Amniotic epithelial cell (primary cell): Measurements from ENCODE around the gene OTULIN.

ENCODE experiments used
- DNase-seq: peaks from one replicate; pipeline ENCODE4 v3.0.0-alpha.2; 2010; ENCODE audit warnings: low read depth

Gene OTULIN

DNA sequence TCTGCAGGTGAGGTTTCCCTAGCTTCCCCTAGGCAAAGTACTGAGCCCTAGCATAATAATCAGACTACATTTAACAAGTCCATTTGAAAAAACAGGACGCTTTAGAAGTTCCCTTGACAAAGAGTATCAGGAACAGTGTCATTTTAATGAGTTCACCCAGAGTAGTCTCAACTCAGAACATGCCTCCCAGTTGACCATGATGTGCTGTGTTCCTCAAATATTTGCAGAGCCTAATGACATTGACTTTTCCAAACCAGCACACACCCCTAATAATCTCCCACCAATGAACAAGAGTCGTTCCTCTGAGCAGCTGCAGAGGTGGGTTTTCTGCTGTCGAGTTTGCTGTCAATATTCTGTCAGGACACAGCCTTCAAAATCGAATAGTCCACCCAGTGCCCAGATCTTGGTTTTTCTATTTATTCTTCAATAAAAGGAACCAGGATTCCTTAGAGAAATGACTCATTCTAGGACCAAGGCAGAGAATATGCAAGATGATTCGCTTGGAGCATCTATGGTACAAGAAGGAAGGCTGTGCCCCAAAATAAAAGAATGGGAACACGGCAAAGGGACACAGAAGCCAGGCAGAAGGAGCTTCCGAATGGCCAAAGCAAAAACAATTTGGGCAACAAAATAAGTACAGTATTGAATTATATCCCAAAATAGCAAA is 57.6 kb downstream of the OTULIN start:
- DNase-seq = no peak

DNA sequence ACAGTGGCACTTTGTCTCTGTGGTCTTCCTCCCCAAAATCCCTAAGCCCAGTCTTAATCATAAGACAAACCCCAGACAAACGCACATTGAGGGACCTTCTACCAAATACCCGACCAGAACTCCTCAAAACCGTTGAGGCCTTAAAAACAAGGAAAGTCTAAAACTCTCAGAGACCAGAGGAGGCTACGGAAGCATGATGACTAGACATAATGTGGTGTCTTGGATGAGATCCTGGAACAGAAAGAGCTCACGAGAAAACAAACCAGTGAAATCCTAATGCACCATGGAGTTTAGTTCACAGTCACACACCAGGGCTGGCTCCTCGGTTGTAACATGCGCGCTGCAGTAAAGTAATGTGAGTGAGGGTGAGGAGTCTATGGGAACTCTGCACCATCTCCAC is 58.4 kb downstream of the OTULIN start:
- DNase-seq = no peak

DNA sequence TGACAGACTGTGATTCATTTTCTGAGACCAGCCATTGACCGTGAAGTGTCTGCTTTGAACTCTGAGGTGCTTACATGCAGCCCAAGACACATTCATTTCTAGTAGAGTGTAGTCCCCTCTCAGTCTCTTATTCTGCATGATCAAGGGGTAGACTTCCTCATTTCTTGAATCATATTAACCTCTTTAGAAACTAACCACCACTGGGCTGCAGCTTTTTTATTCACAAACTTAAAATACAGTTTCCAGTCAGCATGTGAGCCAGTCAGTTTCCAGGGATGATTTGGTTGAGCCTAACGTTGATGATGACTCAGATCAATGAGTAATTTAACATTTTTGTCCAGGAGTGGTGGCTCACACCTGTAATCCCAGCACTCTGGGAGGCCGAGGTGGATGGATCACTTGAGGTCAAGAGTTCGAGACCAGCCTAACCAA is 59.2 kb downstream of the OTULIN start:
- no peak for DNase-seq

DNA sequence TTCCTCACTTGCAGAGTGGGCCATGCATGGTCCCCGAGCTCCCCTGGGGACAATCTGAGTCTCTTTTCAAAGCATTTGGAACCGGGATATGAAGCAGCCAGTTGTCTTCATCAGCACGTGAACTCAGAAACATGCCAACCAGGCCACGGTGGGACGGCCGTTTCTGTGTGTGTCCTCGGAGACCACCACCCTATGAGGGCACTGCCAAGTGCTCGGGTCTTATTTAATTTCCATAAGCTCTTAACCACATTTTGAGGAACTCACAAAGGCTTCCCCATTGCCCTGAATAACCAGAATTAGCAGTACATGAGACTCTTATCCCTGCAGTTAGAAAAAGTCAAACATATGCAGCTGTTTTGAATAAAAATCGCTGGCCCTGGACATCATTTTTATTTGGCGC is 60.1 kb downstream of the OTULIN start:
- no peak for DNase-seq

DNA sequence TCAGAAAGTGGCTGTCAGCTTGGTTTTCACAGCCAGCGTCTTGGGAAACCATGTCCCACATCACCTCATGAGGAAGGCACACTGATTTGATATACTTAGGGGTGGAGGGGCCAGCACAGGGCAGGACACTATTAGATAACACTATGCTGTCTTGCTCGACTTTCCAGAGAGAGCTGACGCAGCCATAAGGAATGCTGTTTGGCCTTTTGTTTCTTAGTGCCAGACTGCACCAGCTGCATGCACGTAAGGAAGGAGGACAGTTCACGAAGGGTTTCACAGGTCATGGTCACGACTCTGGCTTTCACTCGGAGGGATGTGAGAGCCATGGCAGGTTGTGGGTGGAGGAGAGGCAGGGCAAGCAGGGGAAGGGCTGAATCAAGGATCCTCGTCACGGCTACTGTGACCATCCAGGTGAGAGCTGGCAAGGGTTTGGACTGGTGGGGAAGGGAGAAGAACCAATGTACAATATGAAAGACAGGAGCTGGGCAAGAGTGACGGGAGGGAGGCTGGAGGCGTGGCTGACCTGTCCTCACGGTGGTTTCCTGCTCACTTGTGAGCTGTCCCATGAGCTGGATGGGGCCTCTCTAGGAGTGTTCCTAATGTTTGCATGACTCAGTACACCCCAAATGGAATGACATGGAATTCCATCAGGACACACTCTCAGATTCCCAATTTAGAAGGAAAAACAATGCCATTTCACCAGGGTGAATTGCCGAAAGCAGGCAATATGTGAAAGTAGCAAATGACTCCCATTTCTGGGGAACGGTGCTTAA is 61.7 kb downstream of the OTULIN start:
- peak; percentile 88 for DNase-seq

DNA sequence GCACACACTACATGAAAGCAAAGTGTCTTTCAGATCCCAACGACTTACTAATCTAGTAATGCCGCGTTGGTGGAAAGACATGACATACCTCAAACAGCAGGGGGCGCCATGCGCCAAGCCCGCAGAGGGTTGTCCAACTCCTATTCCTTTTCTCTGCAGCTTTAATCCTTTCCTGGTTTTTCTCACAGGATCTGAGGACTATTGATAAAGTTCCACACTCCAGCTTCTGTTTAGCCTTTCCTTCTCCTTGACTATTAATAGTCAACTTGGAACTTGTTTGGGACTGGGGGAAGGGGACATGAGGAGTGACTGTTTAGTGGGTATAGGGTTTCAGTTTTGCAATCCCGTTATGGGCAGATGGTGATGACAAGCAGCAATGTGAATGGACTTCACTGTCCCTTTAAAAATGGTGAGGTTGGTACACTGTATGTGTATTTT is 62.9 kb downstream of the OTULIN start:
- peak; percentile 72 for DNase-seq

DNA sequence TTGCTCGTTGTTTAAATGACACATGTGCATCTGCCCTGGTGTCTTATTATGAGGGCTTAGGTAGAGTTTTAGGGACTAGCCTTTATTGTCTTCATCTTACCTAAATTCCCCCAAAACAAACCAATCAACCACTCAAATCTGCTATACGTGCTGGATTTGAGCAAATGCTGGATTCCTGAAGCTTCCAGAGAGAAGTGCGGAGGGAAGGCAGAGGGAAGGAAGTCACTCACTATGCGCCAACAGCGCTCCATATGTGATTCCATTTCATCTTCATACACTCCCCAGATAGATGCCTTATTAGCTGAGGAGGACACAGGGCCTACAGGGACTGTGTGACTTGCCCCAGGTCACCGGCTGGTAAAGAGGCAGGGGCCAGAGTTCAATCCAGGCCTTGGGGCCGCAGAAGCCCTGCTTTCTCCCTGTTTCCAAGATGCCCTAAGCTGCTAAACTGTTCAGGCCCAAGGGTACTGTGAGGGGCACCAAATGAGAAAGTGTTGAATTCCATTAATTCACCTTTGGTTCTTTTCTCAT is 63.5 kb downstream of the OTULIN start:
- DNase-seq = no peak

DNA sequence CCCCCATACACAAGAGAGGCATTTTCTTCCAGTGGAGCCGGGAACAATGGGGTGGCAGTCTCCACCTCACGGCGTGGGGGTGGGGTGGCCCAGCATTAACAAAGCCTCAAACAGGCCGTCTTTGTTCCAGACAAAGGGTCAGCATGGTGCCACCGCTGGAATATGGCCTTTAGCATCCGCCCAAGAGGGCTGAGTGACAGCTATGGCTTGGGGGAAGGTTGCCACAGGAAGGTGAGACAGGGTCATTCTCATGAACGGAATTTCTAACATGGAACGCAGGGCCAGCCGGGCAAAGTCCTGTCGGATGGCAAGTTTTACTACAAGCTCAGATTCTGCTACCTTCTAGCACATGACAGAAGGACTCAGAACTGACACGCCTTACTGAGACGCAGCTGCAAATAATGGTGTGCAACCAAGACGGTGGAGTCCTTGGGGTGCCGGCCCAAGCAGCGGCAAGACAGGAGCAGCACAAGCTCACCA is 64.0 kb downstream of the OTULIN start:
- no peak for DNase-seq

DNA sequence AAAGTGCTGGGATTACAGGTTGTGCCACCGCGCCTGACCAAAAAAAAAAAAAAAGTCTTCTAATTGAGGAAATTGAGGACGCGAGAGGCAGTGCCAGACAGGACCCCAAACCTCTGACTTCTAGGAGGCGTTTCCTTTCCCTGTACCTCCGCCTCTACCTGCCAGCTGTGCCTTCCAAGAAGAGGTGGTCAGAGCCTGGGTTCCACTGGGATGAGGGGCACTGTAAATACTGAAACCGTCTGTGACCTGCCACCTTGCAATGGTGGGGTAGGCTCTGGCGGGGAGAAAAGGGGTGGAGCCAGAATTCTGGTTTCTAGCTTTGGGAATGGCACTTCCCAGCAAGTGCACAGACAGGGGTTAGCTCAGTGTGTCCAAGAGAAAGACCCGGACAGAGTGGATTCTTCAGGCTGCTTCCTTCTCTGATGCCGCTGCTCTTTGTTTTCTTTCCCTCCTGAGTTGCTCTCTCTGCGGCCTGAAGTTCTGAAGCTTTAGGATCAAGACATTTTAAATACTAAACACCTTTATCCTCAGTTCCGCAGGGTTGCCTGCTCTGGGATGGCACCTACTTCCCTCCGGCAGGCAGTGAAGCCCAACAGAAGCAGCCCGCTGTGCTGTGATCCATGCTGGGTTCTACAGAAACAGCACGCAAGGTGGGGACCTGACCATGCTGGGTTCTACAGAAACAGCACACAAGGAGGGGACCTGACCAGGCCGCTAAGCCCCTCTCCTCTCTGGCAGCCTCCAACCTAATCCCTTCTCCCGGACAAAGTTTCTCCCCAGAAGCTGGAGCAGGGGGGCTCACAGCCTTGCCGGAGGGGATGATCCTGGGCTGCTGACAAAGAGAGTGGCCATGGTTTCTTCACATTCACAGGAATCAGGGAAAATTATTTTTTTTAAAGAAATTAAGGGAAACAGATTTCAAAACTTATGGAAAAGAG is 65.2 kb downstream of the OTULIN start:
- no peak for DNase-seq

DNA sequence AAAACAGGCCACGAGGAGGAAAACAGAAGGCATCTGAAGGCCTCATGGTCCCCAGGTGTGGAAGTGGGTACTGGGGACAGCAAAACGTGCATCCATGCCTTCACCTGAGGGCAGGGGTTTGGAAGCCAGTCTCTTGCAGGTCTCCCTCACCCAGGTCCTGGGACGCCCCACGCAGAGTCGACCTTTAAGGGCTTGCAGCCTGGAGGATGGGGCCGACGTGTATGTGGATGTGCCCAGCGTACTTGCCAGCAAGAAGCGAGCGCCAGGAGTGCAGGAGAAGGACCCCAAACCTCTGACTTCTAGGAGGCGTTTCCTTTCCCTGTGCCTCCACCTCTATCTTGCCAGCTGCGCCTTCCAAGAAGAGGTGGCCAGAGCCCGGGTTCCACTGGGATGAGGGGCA is 65.9 kb downstream of the OTULIN start:
- no peak for DNase-seq

DNA sequence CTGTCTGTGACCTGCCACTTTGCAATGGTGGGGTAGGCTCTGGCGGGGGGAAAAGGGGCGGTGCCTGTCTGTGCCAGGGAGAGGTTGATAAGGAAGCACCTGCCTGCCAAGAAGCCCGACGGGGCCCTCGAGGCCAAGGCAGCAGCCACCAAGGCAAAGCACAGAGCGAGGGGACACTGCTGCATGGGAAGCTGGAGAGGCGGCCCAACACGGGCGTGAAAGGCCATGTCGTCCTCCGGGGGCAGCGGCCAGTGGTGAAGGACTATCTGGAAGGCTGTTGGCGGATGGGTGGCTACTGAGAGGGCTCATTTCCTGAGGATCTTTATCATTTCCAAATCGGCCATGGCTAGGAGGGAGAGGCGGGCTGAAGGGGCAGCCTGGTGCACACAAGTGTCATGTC is 66.4 kb downstream of the OTULIN start:
- DNase-seq = no peak

DNA sequence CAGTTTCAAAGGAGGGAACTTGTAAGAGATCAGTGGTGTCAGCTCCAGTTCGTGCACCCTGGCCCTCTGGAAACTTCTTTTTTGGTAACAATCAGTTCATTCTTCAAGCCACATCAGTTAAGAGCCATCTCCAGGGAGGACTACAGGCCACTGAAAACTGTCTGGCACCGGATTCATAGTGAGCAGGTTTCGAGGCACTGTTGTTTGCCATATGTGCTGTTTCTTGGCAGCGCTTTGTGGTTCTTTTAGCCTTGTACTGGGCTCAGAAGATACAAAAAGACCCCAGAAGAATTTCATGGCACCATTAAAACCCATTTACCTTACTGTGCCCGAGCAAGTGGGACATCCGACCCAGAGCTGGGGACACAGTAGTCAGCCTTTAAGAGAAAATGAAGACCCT is 68.5 kb downstream of the OTULIN start:
- DNase-seq = no peak

DNA sequence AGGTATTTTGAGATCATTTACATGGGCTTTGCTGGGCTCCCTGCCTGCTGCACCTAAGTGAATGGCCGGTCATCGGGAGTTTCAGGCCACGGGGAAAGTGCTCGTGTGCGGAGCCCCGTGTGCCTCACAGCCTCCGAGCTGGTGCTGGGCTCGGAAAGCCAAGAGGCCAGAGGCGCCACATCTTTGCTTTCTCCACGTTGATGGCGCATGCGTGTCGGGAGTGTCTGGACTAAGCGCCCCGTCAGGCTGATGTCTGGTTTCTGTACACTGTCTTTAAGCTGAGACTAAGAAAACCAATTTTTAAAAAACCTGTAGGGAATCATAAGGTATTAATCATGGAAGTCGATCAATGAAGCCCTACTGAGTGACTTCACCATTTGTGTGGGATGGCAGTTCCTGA is 69.1 kb downstream of the OTULIN start:
- no peak for DNase-seq

DNA sequence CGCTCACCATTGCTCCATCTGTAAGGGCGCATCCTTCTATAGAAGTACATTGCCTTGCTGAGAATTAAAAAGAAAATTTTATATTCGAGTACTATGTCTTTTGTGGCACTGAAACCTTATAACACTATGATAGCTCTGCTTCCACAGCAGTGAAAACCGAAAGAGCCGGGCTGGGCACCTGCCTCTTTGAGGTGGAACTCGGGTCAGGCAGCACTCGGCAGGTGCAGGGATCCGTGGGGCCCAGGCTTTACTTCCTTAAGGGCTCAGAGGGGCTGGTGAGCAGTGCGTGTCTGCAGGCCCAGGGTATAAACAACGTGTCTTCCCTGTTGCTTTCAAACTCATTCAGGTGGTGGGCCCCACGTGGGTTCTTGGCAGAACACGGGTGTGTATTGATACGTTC is 69.9 kb downstream of the OTULIN start:
- DNase-seq = no peak

DNA sequence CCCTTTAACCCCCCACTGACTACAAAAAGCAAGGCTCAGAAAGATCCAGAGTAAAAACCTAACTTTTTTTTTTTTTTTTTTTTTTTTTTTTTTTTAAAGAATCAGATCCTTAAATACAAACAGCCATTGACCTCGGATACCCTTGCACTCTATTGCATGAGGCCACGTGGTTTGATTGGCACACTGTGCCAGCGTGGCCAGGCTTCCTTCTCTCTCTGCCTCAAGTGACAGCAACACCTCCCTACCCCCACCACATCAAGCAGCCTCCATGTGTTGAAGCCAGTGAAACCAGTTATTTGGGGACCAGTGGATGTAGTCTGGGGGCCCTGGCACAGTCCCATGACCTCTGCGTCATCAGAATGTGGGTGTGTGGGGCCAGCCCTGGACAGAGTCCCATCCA is 71.4 kb downstream of the OTULIN start:
- no peak for DNase-seq

DNA sequence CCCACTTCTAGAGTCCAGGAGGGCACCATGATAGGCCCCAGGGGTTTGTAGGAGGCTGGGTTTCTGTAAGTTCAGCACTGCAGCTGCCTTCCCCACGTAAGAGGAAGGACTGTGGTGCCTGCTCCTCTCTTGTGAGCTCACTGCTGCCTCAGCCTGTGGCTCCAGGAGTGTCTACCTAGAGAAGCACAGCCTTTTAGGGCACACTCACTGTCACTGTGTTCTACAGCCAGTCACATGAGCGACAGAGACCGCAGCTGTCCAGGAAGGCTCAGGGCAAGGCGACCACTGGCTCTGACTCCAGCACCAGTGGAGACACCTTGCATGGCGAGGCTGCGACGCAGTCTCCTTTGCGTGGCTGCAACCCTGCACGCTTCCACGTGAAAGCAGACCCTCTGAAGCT is 72.8 kb downstream of the OTULIN start:
- no peak for DNase-seq

DNA sequence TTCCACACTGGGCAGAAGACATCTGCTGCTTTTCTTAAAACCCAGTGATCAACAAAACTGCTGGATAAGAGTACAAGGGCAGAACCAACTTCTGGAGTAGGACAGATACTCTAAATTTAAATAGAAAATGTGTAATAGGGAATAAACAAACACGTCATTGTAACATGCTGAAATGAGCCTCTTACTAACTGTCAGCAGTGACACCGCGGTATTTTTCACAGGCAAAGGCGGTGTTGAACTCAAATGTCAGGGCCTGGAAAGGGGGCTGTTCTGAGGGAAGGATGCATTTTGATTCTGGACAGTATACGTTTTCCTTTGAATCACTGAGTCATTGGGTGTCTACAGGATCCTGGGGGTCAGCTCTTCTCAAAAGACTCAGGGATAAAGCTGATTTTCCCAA is 73.5 kb downstream of the OTULIN start:
- DNase-seq = no peak

DNA sequence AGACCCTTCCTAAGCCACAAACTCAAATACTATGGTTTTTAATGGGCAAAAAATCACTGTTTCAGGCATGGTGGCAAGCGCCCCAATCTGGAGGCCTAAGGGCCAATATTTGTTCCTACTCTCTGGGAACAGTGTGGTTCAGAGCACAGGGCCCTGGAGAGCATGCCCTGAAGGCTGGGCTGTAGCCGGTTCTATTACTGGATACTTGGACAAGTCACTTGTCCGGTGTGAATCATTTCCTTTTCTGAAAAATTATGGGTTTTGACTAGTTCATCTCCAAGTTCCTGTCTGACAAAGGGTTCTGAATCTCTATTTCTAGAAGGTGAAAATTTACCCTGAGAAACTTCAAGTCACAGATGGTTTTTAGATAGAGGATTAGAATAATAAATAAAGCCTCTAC is 75.0 kb downstream of the OTULIN start:
- DNase-seq = peak; percentile 19

DNA sequence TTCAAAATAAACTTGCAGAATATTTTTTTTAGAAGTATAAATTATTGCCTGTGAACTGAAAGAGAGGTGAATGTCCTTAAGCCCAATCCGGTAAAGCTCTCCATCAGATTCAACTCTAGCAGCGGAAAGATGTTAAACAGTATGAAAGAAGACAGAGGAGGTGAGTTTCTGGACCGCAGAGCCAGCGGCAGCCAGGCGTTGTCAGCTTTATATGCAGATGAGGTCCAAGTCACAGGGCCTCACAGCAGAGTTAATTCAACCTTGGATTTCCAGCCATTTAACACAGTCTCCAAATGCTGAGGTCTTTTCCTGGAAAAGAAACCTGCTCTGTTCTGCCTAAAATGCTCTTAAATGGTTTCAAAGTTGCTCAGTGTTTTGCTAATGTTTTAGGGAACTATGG is 75.5 kb downstream of the OTULIN start:
- DNase-seq = no peak

DNA sequence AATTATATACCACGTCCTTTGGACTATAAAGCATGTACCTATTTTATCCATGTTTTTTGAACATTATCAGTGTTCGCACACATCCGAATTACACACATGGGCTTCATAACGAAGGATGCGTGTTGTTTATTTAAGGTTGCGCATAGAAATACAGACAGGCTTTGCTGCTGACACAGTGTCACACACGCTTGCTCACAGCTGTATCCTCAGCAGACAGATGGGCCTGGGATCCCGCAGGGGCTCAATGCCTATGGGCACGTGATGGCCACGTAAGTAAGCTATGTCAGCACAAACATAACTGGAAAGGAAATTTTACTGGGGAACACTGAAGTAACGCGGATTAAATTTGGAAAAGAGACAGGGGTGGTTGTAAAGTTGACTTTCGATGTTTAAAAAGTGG is 76.6 kb downstream of the OTULIN start:
- no peak for DNase-seq

DNA sequence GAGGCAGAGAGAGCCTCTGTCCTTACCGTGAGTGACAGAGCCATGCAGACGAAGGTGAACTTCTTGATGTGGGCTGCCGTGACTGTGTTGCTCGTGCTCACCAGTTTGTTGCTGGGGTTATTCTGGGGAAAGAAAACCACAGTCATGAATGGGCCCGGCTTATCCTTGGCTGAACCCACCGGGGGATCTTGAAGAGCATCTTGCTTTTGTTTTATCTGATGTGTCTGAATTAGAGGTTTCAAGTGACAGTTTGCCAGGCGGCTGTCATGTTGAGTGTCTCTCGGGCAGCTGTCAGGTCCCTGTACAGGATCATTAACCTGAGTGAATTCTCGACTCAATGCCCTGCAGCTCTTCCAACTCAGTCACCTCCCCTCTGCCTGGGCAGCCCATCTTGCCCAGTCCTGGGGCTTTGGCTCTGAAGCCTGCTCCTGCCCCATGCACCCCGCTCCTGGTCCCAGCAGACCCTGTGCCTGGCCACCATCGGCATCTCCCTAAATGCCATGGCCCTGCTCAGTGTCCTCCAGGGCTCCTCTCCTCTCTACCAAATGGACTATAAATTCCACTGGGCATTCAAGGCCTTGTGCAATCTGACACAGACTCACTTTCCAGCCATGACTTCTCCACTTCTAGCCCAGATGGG is 77.4 kb downstream of the OTULIN start:
- DNase-seq = no peak

DNA sequence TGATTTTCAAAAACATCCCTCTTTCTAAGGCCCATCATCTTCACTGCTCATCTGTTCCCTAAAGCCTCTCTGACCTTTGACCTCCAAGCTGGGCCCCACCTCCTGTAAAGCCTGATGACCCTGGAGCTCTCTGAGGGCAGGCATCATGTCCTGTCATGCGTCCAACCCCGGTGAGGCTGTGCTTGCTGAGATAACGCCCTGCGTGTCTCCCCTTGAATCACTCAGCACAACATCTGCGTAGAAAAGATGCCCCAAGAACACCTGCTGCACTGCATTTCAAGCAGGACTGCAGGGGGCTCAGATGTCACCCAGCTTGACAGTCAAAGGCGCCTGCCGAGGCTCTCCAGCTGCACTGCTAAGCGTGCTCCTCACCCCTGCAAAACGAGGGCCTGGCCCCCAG is 78.0 kb downstream of the OTULIN start:
- DNase-seq = no peak
